GM15510 (cell line): ENCODE data around the gene CNOT8.
A peak's percentile ranks its signal among the peaks of the same experiment; 100 is the strongest.

Experiments
- POLR2A ChIP-seq: IDR thresholded peaks from 3 replicates; pipeline ENCODE4 v1.6.1; 2011; ENCODE audit warnings: borderline replicate concordance; ENCODE audit not compliant: insufficient read length; ENCODE audit errors: extremely low read depth

CNOT8 gene

DNA sequence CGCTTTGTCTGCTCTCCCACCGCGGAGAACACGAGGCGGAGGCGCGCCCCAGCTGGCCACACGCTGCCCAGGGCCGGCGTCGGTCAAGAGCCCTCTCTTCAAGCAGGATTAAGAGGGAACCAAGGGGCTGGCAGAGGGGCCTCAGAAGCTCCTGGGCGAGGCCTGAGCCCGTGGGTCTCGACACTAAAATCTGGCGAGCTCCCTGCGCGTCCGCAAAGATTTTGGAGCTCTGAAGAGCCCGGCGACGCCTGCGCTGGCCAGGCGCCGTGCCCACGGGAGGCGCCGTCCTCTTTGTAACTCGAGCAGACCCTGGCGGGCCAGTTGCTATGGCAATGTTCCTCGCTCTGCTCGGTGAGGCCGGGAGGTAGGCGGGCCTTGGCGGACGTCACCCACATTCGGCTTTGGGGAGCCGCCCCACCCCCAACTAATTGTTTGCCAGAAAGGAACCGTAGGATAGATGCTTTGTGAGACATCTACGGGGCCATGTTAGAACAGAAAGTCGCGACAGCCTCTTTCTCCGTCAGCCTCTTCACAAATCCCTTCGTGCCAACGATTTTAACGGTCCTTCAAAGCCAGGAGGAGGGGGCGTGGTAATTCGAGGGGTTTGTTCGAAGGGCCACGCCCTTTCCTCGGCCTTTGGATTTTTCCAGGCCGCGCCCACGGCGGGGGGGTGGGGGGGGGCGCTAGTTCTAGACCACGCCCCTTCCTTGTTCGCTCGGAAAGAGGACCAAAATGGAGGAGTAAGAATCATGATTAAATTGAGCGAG lies 714 bp upstream of the CNOT8 start:
- TF ChIP-seq POLR2A: peak; percentile 28

DNA sequence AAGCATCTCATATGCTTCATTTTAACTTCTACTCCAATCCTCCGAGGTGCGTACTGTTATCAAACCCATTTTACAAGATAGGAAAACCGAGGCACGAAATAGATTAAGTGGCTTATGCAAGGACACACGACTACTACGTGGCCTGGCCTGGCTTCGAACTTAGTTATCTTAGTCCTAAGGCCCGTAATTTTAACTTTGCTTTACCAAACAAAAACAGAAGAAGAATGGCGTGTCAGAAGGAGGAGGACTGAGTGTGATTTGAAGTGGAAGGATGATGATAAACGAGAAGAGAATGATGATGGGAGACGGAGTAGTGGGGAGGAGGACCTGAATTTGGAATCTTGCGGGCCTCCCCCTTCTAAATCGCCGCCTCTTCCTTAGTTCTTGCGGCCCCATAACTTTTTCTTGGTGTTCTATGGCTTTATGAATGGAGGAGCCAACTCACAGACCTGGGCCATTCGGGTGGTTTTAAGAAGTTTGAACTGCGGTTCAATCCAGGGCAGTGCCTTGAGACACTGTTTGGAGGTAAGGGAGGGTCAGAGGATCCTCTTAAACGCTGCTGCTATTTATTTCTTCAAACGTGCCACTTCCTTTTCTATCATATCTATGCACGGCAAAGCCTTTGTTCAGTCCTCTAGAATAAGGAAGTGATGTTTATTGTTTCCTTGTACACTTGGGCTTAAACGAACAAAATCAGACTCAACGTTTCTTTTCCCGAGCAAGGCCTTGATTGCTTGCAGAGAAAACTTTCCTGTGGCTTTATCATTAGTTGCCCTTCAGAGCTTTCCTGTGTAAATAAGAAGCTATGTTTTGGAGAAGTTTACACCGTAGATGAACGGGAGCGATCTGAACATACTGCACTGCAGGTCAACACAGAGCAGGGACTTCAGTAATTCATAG lies 795 bp downstream of the CNOT8 start:
- TF ChIP-seq POLR2A: no peak

DNA sequence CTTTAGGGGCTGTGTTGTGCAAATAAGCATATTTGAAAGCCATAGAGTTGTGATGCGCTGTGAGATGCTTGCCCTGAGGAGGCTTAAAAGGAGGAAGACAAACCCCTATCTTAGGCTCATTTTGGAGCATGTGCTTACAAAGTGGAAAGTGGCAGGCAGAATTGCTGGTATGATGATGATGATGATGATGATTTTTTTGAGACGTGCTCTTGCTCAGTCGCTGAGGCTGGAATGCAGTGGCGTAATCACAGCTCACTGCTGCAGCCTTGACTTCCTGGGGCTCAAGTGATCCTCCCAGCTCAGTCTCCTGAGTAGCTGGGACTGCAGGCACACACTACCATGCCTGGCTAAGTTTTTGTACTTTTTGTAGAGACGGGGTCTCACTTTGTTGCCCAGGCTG lies 1.7 kb downstream of the CNOT8 start:
- no peak for TF ChIP-seq POLR2A

DNA sequence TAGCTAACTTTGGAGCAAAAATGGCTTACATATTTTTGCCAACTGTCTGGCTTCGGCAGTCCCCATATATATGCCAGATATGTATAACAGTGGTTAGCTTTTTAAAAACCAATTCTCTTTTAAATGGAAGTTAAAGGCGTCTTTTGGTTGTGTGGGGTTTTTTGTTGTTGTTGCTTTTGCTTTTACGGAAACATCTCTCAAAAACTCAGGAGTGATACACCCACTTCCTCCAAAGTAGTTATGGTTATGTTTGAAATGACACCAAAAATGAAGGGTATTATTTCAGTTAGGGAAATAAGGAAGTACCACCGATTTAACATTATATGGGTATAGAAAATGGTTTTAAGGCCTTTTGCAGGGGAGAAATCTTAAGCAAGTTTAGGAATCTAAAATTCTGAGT lies 2.3 kb downstream of the CNOT8 start:
- TF ChIP-seq POLR2A: no peak

DNA sequence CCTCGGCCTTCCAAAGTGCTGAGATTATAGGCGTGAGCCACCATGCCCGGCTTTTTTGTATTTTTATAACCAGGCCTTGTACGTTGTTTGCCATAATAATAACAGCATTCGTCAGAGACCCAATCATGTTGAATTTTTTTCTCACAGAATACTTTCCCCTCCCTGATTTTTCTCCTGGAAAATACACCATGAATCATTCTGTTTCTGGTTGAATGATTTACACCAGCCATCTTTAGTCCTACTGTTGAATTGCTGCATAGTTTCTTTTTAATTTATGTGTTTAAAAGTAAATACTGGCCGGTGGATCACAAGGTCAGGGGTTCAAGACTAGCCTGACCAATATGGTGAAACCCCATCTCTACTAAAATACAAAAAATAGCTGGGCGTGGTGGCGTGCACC lies 3.5 kb downstream of the CNOT8 start:
- no peak for TF ChIP-seq POLR2A

DNA sequence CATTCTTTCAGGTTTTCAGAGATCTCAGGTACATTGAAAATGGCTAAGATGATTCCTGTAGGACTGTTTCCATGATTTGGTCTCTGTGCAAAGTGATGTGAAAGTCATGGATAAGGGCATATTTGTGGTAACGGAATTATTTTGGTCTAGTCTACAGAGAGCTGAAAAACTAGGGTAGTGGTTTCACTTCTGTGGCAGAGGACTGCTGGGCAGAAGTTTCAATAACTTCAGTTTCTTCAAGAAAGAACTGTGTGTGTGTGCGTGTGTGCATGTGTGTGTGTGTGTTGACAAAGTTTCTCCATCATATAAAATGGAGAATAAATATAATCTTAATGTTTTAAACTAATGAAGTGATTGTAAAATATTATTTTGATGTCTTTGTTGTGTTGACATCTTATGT lies 4.3 kb downstream of the CNOT8 start:
- TF ChIP-seq POLR2A: no peak

DNA sequence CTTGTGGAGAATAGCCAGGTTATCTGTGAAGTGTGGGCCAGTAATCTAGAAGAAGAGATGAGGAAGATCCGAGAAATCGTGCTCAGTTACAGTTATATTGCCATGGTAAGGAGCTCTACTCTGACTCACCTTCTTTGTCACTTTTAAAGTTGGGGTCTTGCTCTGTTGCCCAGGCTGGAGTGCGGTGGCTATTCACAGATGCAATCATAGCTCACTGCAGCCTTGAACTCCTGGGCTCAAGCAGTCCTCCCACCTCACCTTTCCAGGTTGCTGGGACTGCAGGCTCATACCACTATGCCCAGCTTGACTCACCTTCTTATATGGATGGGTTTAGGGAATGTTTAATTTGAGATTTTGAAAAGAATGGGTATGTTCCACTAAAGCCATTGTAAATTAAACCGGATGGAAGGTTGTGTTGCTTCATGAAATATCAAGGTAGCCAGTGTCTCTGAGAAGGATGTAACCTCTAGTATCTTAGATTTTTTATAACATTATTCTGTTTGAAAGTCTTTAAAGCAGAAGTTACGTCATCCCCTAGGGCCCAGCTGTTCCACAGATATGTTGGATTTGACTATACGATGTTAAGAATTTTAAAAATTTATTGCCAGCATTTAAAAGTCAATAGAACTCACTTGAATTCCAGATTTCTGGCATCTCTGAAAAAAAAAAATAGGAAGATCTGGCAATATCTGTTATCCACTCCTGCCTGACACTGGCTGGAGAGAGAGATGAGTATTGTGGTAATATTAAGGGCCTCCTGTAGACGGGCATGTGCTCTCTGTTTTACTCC lies 5.1 kb downstream of the CNOT8 start:
- TF ChIP-seq POLR2A: no peak

DNA sequence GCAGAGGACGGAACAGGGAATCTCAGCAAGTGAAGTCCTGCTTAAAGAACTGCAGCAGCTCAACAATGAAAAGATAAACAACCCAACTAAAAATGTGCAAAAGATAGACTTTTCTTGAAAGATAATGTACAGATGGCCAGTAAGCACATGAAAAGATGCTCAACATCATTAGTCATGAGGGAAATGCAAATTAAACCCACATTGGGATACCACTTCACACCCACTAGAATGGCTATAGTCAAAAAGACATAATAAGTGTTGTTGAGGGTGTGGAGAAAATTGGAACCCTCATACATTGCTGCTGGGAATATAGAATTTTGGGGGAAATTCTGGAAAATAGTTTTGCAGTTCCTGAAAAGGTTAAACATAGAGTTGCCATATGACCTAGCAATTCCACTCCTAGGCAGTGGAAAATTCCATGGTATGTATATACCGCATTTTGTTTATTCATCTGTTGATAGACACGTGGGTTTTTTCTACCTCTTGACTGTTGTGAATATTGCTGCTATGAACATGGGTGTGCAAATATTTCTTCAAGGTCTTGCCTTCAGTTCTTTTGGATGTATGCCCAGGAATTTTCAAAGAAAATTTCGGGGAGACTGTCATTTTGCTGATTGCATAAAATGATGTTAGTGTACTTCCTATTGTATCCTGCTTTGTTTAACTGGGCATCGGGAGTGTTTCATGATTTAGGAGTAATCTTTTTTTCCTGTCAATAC lies 7.2 kb downstream of the CNOT8 start:
- TF ChIP-seq POLR2A: no peak

DNA sequence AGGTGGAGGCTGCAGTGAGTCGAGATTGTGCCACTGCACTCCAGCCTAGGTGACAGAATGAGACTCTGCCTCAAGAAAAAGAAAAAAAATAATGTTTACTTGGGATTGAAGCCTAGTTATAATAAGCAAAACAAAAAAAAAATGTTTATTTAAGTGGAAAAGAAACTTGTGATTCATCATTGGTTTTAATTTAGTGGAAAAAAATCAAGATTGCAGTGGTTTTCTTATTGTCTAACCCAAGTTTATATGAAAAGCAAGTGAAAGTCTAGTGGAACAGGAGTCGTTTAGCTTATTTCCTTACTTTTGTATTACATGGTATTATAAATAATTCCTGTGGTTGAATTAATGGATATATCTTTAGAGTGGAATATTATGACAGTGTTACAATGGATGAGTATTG lies 8.4 kb downstream of the CNOT8 start:
- no peak for TF ChIP-seq POLR2A

DNA sequence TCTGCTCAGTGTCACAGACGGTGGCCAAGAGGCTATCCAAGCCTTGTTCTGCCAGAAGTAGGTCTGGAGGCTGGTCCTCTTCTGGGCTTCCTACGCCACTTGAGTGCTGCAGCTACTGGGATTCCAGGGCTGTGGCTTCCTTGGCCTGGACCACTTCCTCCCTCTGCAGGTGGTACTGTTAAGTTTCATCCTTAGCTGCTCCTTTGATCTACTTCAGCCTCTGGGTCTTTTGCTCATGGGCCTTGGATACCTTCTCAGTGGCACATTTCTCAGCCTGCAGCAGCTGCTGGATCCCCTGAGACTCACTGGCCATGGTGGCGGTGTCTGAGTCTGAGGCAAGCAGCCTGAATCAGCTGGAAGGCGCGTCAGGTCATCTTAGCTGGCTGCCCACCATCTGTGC lies 10.3 kb downstream of the CNOT8 start:
- TF ChIP-seq POLR2A: no peak

DNA sequence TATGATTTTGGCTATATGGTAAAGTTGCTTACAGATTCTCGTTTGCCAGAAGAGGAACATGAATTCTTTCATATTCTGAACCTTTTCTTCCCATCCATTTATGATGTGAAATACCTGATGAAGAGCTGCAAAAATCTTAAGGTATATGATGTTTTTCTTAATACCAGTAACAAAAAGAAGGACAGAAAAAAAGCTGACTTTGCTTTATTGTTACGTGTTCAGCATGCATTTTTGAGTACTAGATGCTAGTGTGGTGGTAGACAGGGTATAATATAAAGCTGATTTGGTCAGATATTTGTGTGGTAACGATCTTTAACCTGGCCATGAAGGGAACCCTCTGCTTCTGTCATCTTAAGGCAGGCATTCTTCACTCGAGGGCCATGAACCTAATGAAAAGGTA lies 13.3 kb downstream of the CNOT8 start:
- TF ChIP-seq POLR2A: no peak

DNA sequence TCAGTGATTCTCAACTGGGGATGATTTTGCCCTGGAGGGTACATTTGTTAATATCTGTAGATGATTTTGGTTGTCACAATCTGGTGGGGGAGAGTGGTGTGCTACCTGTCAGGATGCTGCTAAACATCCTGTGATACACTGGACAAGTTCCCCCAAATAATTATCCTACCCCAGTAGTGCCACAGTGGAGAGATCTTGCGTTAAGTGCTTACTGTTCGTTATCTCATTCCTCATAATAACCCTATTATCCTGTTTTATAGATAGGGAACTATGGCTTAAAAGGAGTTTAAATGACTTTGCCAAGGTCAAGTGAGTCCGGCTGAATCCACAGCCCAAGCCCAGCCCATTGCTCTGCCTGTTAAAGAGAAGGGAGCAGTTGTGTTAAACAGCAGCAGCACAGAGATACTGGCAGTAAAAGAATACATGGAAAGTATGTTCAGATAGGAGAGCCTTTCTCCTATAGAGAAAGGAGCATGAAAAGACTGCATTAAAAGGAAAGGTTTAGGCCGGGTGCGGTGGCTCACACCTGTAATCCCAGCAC lies 15.4 kb downstream of the CNOT8 start:
- TF ChIP-seq POLR2A: no peak

DNA sequence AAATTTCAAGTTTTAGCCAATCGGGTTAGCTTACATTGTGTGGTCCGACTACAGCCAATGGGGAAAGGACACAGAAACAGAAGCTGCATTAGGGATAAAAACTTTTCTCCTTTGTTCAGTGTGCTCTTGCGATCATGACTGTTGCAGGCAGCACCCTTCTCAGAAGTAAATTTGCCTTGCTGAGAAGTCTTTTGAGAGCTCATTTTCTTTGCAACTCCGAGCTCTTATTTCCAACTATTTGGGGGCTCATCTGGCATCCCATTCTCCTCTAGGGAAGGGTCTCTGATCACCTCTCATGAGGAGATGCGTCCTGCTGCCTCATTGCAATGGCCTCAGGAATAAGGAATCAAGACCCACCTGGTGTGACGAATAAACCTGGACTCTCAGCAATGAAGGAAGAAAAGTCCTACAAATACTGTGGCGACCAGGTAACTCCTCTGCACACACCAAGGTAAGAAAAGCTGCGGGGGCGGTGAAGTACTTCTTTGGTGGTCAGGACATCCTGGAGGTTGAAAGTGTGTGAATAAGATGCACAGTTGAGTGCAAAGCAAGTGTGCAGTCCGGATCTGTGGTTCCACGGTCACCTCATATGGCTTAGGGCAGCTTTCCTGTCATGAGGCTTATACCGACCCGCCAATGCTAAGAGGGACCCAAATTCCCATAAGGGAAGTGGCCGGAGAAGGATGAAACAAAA lies 20.4 kb downstream of the CNOT8 start:
- no peak for TF ChIP-seq POLR2A

DNA sequence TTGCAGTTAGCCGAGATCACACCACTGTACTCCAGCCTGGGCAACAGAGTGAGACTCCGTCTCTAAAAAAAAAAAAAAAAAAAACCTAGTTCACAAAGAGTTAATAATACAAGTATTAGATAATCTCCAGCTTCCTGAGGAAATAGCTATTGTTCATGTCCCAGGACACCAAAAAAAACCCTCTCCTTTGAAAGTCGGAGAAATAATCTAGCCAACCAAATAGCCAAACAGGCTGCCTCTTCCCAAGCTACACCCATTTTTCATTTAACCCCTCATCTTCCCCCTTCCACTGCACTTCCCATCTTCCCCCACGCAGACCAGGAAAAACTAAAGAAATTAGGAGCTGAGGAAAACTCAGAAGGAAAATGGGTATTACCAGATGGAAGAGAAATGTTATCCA lies 23.6 kb downstream of the CNOT8 start:
- TF ChIP-seq POLR2A: no peak
